ENCODE measurements around the gene ZNF165.
"Not testable (repeated sequence)": the region's sequence is repeated elsewhere in the genome, so short reads cannot be mapped to it uniquely, and the experiment has no call there.

The ZNF165 gene

DNA sequence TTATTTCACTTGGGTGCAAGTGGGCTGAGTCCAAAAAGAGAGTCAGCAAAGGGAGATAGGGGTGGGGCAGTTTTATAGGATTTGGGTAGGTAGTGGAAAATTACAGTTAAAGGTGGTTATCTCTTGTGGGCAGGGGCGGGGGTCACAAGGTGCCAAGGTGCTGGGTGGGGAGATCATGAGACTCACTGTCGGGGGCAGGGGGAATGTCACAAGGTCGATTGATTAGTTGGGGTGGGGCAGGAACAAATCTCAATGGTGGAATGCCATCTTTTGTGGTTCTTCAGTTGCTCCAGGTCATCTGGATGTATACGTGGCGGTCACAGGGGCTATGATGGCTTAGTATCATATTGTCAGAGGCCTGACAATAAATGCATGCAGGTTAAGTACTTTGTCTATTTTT lies 41.9 kb downstream of the ZNF165 start:
- DNase-seq (ENCODE audit: low read depth) = not testable (repeated sequence)

DNA sequence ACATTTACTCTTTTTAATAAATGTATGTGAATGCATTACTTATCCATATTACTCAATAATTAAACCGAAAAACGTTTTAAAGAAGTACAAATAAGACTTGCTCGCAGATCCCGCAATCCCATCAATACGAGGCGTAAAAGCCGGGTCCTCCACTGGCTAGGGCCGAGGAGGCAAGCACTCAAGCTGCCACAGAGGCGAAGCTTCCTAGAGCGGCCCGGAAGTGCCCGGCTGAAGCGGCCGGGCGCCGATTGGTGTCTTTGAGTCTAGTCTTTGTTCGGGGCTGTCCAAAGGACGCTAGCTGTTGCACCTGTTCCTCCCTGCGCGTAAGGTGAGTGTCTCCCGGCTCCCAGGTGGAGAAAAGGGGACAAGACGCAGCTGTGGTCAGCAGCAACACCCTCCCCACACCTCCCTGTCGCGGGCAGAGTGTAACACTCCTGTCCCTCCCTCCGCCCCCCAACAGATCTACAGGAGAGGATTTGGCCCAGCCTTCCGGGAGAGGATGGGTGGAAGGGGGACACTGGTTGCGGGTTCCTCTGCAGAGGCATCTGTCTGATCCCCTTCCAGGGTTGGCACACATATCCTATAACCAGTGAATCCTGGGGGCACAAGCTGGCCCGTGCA lies 44.1 kb downstream of the ZNF165 start, which contains the start of gene ZSCAN16:
TSS of gene ZSCAN16 (plus strand) at position 260 of the 621 bp plus-strand sequence. CDS start 835 bp downstream, outside the sequence.
- DNase-seq (ENCODE audit: low read depth) = no peak

DNA sequence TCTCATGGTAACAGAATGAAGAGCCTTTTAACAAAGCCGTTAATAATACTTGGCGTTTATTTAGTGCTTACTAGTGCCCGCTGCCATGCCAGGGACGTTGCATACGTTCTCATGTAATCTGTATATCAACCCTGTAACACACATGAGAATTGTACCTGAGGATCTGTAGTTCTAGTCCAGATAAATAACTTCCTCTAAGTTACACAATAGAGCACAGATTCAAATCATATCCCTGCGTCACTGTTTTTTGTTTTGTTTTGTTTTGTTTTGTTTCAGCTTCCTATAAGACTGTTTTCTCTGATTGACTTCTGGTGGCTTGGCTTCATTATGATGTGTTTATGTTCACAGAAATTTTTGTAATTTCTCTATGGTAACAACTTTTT lies 44.6 kb downstream of the ZNF165 start:
- no peak for DNase-seq (ENCODE audit: low read depth)

DNA sequence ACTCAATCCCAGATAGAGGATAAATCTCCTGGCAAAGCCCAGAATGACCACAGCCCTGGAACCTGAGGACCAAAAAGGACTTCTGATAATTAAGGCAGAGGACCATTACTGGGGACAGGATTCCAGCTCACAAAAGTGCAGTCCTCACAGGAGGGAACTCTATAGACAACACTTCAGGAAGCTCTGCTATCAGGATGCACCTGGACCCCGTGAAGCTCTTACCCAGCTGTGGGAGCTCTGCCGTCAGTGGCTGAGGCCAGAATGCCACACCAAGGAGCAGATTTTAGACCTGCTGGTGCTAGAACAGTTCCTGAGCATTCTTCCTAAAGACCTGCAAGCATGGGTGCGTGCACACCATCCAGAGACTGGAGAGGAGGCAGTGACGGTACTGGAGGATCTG lies 45.0 kb downstream of the ZNF165 start:
- no peak for DNase-seq (ENCODE audit: low read depth)

DNA sequence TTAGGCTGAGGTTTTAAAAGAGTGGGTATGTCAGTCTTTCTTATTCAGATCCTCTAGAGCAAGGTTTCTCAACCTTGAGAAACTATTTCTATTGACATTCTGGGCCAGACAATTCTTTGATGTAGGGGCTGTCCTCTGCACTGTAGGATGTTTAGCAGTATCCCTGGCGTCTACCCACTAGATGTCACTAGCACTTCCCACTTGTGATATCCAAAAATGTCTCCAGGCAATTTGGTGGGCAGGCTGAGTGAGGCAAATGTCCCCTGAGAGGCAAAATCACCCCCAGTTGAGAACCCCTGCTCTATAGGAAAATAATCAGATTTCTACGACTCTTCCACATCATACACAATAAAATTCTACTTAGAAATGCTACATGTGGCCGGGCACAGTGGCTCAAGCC lies 53.6 kb downstream of the ZNF165 start:
- DNase-seq (ENCODE audit: low read depth) = no peak

DNA sequence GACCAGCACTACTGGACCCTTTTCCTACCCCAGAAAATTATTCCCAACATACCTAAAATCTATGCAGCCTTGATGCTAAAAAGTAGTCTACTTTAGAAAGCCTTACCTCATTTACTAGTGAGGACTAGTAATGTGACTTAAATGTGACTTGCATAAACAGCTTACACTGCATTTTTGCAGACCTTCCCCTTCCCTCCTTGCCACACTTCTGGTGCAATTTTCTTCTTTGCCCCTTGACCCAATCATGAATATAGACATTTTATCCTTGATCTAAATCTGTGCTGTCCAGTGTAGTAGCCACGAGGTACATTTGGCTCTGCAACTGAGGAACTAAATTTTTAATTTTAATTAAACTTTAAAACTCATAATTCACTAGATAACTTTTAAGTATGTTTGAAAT lies 54.3 kb downstream of the ZNF165 start:
- no peak for DNase-seq (ENCODE audit: low read depth)

DNA sequence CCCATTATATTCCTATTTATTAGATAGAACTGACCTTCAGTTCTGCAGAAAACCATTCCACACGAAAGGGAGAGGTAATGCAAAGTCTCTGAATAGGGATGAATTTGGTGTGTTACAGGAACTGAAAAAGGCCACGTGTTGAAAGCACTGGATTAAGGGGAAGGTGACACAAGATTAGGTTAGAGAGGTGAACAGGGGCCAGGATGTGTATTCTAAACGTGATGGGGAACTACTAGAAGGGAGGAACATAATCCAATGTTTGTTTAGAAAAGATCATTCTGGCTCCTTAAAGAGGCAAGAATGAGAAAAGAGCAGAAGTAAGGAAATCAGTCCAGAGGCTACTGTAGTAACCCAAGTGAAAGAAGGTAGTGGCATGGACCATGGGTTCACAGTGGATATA lies 55.0 kb downstream of the ZNF165 start:
- DNase-seq (ENCODE audit: low read depth) = no peak

DNA sequence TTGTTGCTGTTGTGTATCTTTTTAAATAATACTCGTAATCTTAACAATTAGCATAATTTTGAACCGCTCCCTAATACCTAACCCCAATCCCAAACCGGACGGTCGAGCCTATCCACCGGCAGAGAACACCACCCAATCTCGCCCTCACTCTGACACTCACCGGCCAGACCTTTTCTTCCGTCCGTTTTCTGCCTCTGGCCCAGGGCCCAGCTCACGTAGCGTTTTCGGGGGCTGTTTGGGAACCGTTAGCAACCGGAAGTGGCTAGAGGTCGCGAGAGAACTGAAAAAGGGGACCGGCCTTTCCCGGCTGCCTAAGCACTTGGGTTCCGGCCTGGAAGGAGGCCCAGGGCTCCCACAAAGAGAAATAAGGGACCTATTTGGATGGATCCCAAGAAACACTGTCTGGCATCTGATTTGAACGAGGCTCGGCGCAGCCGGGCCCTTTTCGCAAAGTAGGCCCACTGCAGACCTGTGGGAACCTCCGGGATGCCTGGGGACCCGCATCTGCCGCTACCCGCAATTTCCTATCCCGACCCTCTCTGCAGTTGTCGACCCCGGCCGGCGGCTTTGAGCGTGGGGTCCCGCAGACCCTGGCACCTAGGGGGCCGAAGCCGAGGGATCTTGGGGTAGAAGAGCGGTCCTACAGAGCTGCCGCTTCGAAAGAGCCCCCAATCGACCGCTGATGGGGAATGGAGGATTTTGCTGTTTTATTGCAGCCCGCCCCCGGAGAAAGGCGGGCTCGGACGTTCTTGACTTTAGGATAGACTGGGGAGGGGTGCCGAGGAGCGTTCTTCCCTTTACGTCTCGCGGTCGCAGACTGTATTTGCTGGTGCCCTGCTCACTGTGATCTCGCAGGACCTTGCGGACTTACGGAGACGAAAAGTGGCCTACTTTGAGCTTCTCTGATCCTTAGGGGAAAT lies 56.5 kb downstream of the ZNF165 start:
- DNase-seq (ENCODE audit: low read depth) = peak; percentile 91

DNA sequence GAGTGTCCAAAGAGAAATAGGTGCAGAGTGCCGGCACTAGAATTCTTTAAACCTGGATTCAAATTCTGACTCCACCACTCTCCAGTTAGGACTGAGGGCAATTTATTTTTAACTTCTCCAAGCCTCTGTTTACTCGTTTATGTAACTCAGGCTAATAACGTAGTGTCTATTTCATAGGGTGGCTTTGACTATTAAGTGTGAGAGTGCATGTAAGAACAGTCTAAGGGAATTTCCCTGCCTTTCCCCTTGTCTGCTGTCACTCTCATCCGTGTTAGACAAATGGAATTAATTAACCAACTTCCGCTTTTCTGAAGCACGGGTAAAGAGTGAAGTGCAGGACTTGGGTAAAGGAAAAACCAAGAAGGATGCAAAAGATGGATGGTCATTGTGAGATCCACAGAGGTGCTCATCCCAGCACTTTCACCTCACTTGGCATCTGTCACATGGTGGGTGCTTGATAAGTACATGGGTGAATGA lies 57.2 kb downstream of the ZNF165 start:
- no peak for DNase-seq (ENCODE audit: low read depth)
